Lung (tissue), 12 donors: Measurements from ENCODE around the gene ZNF419. TPM values are rescaled to one million over a fixed set of nuclear protein-coding genes. Genes with fewer than 3 reads are reported as not detected.

ENCODE experiments used
- ATAC-seq: fragments of 200-7000 bp; cut with Tn5 transposase; one replicate; pipeline ENCODE4 v1.9.1; 2020; ENCODE audit warnings: moderate number of reproducible peaks; ENCODE audit not compliant: insufficient read depth, low FRiP score
- DNase-seq, 3 donors: peaks; one replicate each; pipeline ENCODE4 v3.0.0-alpha.2; 2013 to 2017
- H3K27ac ChIP-seq, 2 donors: one replicate each; pipeline ENCODE4 v1.5.1; 2013; ENCODE audit warnings: mild to moderate bottlenecking in 2 of 2, moderate library complexity in 2 of 2, control low read depth in 1 of 2, inconsistent platforms in 1 of 2, low read depth in 1 of 2, low read length in 1 of 2
- H3K27me3 ChIP-seq, 3 donors: one replicate each; pipeline ENCODE4 v1.5.1; 2013; ENCODE audit warnings: low read length in 2 of 3; ENCODE audit not compliant: control insufficient read depth in 3 of 3, insufficient read depth in 3 of 3
- H3K36me3 ChIP-seq, 4 donors: one replicate each; pipeline ENCODE4 v1.5.1; 2013; ENCODE audit warnings: low read length in 4 of 4, mild to moderate bottlenecking in 1 of 4, moderate library complexity in 1 of 4; ENCODE audit not compliant: control insufficient read depth in 4 of 4, insufficient read depth in 4 of 4
- H3K4me1 ChIP-seq, 5 donors: one replicate each; pipeline ENCODE4 v1.5.1; 2013; ENCODE audit warnings: low read length in 5 of 5, mild to moderate bottlenecking in 2 of 5, moderate library complexity in 1 of 5; ENCODE audit not compliant: control insufficient read depth in 5 of 5, insufficient read depth in 5 of 5
- H3K4me3 ChIP-seq: one replicate; pipeline ENCODE4 v1.5.1; 2013; ENCODE audit warnings: mild to moderate bottlenecking, control low read depth, moderate library complexity
- H3K9ac ChIP-seq, 2 donors: one replicate each; pipeline ENCODE4 v1.5.1; 2013; ENCODE audit warnings: low read length in 2 of 2, control low read depth in 1 of 2; ENCODE audit not compliant: insufficient read depth in 1 of 2
- H3K9me3 ChIP-seq, 4 donors: one replicate each; pipeline ENCODE4 v1.5.1; 2013; ENCODE audit warnings: low read length in 3 of 4, mild to moderate bottlenecking in 1 of 4, moderate library complexity in 1 of 4; ENCODE audit not compliant: control insufficient read depth in 4 of 4, insufficient read depth in 3 of 4
- CTCF ChIP-seq: IDR thresholded peaks from 2 replicates; pipeline ENCODE4 v1.5.1; 2012; ENCODE audit warnings: mild to moderate bottlenecking; ENCODE audit errors: control extremely low read depth, extremely low read depth
- WGBS, 2 donors: extraction: QIAGEN DNeasy Blood & Tissue Kit; methylation state at CpG; one replicate each; pipeline ENCODE4 v1.1.7; 2013; 5-methylcytosine and 5-hydroxymethylcytosine counted together
- polyA plus RNA-seq, 2 donors: library from polyadenylated mRNA; stranded (reverse); fragments of 200-250 nt; gene quantifications; one replicate each; pipeline ENCODE4 v1.2.1, GENCODE V29; 2013
- total RNA-seq, 2 donors: library from RNA; depleted of rRNA in 1 of 2; stranded (reverse); fragments of >200 nt in 1 of 2; gene quantifications; one replicate each; pipeline ENCODE4 v1.2.1, GENCODE V29; 2014 to 2021
- donor health status: control.
- donor health status: control.
- donor health status: Bipolar disorder and iron deficiency.
- donor health status: healthy.
- donor health status: DM: yes; HTN: yes; CAD: no.

The ZNF419 gene
- total and polyA plus RNA-seq, 4 donors, result 4.3 to 12.5 (median 7.6) TPM

GRCh38 chr19:57465680-57466381, 21.7 kb upstream of the ZNF419 start:
- peaks cover 10 to 46% (median 23%) of the 10 kb centered on the region in 4 donors for H3K9me3 ChIP-seq
- DNase-seq (no peak), ATAC-seq (no peak)
- peaks cover 4 to 16% (median 10%) of the 10 kb centered on the region in 4 donors for H3K36me3 ChIP-seq
- no peak for TF ChIP-seq CTCF
- H3K4me3 ChIP-seq, result no peak overlapping the region
- no peaks in the 10 kb centered on the region for H3K4me1 ChIP-seq
- 71 to 75% methylated on average over 5 of the region's 5 CpGs for WGBS, 2 donors
- H3K27ac ChIP-seq, result peak overlapping the region in 1 of 2 donors; percentile 42
- no peak overlapping the region for H3K9ac ChIP-seq
- H3K27me3 ChIP-seq, result no peaks in the 10 kb centered on the region

- H3K4me3 ChIP-seq, result no peak overlapping the region
- ATAC-seq, result no peak
- peaks cover 4 to 16% (median 11%) of the 10 kb centered on the region in 4 donors for H3K36me3 ChIP-seq
- no peak overlapping the region for H3K9ac ChIP-seq
- peaks cover 10 to 51% (median 24%) of the 10 kb centered on the region in 4 donors for H3K9me3 ChIP-seq
- DNase-seq, result no peak
- no peak for TF ChIP-seq CTCF
- no peaks in the 10 kb centered on the region for H3K4me1 ChIP-seq
- no peaks in the 10 kb centered on the region for H3K27me3 ChIP-seq
- WGBS, 2 donors, result 96 to 98% methylated on average over 5 of the region's 5 CpGs
- H3K27ac ChIP-seq, result peak overlapping the region in 1 of 2 donors; percentile 42
These were observed 21.1 kb upstream of the ZNF419 start for GRCh38 chr19:57466489-57466888.

- 95 to 98% methylated on average over 4 of the region's 4 CpGs for WGBS, 2 donors
- no peak for TF ChIP-seq CTCF
- H3K4me1 ChIP-seq, result peaks cover 0 to 7% (median 3%) of the 10 kb centered on the region in 5 donors
- H3K36me3 ChIP-seq, result peaks cover 25 to 52% (median 40%) of the 10 kb centered on the region in 4 donors
- peak in 1 of 3 donors; percentile 7 for DNase-seq
- H3K4me3 ChIP-seq, result no peak overlapping the region
- no peaks in the 10 kb centered on the region for H3K27me3 ChIP-seq
- no peak for ATAC-seq
- H3K27ac ChIP-seq, result no peak overlapping the region
- H3K9ac ChIP-seq, result no peak overlapping the region
- H3K9me3 ChIP-seq, result peaks cover 30 to 77% (median 50%) of the 10 kb centered on the region in 4 donors
These were observed 13.9 kb upstream of the ZNF419 start for GRCh38 chr19:57473646-57474045.
